Activated CD8-positive, alpha-beta memory T cell treated with anti-CD3 and anti-CD28 coated beads, Interleukin-2, amount 50 U/mL, for 1 hour (primary cell): ENCODE results near the gene CMC1.
"Not testable (repeated sequence)": the region's sequence is repeated elsewhere in the genome, so short reads cannot be mapped to it uniquely, and the experiment has no call there.

Experiments used
- DNase-seq: peaks from one replicate; pipeline ENCODE4 v3.0.0-alpha.2; 2020; ENCODE audit errors: extremely low read depth

The CMC1 gene

DNA sequence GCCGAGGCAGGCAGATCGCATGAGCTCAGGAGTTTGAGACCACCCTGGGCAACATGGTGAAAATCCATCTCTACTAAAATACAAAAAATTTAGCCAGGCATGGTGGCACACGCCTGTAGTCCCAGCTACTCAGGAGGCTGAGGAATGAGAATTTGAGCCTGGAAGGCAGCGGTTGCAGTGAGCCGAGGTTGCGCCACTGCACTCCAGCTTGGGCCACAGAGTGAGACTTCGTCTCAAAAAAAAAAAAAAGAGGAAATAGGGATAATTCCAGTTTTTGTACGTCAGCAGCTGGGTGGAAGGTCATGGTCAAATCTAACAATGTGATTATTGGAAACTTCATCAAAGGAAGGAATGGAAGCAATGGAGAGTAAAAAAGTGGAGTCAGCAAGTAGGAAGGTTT is 3.1 kb downstream of the CMC1 start:
- DNase-seq: no peak

DNA sequence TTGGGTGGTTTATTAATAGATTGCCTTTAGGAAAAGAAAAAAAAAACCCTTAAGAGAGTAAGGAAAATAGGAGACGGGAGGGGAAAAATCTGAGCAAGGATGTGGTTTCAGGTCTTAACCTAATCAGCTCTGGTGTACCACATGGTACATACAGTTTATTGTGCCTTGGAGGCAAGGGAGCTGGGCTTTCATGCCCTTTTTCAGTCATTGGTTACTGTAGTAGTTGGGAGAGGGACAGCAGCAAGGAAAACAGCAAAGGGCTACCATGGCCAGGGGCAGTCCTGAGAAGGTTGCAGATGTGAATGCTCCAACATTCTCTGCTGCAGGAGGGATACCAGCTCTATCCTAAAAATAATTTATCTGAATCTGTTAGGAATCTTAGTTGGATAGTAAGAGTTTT is 5.9 kb downstream of the CMC1 start:
- DNase-seq: no peak

DNA sequence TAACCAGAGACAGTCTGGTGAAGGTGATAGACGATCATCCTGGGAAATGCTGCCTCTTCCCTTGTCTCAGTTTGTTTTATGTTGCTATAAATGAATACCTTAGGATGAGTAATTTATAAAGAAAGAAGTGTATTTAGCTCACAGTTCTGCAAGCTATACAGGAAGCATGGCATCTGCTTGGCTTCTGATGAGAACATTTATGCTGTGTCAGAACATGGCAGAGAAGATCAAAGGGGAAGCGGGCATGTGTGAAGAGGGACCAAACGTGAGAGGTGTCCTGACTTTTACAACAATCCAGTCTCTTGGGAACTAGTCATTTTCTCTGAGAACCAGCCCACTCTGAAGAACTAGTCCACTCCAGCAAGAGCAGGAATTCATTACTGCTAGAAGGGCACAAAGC is 9.6 kb downstream of the CMC1 start:
- no peak for DNase-seq

DNA sequence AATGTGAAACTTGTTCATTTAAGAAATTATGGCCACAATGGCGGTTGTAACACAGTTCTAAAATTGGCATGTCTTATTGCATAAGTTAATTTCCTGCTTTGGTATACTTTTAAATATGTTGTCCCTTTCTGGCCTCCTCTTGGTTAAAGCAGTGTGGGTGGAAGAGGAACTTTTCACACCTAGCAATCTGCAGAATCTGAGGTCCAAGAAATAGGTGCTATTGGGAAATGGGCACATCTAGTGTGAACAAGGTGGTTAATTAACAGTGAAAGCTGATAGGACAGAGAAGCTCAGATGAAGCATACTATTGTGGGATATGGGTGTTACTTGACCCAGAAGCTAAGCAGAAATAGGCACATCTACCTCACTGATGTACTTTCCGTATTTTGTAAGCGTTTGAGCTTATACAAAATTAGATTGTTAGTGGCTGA is 10.6 kb downstream of the CMC1 start:
- no peak for DNase-seq

DNA sequence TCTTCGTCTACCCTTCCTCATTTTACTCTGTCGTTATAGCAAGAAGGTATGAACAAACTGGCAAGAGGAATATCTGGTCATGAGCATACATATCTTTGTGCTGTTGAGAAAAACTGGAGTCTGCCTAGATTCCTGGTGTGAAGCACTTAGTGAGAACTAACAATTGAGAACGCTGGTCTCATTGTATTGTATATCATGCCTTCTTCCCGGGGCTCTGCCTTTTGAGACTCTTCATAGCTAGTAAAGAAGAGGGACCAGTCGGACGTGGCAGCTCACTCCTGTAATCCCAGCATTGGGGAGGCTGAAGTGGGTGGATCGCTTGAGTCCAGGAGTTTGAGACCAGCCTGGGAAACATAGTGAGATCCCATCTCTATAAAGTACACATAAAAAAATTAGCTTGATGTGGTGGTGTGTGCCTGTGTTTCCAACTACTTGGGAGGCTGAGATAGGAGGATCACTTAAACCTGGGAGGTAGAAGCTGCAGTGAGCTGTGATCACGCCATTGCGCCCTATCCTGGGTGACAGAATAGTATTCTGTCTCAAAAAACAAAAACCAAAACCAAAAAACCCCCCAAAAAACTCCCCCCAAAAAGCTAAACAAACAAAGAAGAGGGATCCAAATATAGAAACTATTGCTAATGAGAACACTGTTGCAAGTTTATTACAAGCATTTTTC is 11.8 kb downstream of the CMC1 start:
- DNase-seq: no peak

DNA sequence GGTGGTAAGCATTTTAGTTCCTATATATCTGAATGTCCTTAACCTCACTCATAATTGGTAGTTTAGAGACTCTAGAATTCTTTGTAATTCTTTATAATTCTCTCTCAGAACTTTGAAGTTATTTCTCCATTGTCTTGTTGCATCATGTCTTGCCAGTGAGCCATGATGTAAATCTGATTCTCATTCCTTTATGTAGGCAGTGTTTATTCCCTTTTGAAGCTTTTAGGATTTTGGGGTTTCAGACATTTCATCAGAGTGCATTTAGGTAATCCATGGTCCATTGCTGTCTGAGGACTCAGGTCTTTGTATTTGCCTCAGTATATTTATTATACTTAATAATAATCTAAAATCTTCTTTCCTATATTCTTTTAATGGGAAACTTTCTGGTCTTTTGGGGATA is 20.6 kb downstream of the CMC1 start:
- no peak for DNase-seq

DNA sequence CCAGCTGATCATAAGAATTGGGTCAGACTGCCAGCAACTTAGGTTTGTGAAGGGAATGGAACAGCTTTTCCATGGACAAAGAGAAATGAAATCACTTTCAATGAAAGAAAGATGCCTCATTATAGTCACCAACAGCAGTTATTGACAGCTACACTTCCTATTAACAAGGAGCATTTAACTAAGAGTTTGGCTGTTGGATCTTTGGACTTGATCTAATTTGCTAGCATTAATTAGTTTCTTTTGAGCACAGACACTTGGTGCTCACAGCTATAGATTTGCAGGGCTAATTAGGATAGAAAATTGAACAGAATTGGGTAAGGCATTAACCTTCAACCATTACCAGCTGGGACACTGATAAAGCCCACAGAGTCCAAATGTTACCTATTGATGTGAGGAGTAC is 24.2 kb downstream of the CMC1 start:
- no peak for DNase-seq

DNA sequence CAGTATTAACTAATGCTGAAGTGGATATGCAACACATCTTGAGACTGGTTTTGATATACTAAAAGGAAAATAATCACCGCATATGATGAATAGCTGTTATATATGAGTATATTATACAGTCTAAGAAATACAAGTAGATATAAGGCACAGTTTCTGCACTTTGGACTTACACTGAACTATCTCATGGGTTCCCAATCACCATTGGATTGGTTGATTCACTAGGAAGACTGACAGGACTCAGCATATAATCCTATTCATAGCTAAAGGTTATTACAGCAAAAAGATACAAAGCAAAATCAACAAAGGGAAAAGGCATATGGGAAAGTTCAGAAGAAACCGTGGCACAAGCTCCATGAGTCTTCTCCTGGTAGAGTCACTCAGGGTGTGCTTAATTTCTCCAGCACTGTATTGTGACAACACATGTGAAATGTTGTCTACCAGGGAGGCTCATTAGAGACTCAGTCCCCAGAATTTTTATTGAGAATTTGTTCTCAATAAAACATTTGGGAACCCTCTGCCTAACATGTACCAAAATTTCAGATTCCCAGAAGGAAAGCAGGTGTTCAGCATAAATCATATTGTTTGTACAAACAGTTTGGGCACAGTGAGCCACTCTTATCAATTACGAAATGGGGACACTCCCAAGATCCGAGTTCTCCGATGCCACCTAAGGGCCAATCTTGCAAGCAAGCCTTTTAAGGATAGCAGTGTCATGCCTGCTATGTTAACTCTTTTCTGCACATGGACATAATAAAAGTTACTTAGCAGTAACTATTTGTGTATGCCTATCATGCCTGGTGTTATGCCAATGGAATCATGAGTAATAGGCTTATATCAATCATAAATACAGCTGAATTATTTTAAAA is 26.8 kb downstream of the CMC1 start:
- no peak for DNase-seq

DNA sequence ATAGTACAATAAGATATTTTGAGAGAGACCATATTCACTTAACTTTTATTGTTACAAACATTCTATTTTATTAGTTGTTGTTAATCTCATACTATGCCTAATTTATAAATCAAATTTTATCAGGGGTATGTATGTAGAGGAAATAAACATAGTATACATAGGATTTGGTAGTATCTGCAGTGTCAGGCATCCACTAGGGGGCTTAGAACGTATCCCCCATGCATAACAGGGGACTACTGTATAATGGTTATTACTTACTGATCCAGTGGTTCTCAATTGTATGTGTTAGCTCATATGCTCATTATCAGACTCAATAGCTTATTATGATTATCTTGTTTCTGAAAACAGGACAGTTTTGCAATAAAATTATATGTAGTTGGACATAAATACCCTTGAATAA is 27.6 kb downstream of the CMC1 start:
- DNase-seq: no peak

DNA sequence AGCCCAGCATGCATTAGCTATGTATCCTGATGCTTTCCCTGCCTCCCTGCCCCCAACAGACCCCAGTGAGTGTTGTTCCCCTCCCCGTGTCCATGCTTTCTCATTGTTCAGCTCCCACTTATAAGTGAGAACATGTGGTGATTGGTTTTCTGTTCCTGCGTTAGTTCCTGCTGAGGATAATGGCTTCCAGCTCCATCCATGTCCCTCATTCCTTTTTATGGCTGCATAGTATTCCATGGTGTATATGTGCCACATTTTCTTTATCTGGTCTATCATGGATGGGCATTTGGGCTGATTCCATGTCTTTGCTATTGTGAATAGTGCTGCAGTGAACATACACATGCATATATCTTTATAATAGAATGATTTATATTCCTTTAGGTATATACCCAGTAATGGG is 28.5 kb downstream of the CMC1 start:
- not testable (repeated sequence) for DNase-seq

DNA sequence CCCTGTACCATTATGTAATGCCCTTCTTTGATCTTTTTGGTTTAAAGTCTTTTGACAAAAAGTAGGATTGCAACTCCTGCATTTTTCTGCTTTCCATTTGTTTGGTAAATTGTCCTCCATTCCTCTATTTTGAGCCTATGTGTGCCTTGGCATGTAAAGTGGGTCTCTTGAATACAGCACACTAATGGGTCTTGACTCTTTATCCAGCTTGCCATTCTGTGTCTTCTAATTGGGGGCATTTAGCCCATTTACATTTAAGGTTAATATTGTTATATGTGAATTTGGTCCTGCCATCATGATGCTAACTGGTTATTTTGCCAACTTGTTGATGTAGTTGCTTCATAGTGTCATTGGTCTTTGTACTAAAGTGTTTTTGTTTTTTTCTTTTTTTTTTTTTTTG is 32.4 kb downstream of the CMC1 start:
- no peak for DNase-seq

DNA sequence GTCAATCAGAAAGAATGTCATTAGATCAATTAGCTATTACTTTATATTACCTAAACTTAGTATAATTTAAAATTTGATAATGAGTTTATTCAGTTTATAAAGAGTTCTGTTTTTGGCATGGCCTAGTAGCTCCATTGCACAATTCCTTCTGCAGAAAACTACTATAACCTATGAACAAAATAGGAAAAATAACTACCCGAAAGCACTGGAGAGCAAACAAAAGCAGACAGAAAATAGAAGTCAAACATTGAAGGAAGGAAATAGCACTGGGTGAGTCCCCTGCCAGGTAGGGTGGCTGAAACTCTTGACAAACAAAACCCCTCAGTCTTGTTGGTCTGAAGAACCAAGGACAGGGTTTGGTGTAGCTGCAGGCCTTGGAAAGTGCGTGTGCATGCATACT is 37.5 kb downstream of the CMC1 start:
- DNase-seq: no peak

DNA sequence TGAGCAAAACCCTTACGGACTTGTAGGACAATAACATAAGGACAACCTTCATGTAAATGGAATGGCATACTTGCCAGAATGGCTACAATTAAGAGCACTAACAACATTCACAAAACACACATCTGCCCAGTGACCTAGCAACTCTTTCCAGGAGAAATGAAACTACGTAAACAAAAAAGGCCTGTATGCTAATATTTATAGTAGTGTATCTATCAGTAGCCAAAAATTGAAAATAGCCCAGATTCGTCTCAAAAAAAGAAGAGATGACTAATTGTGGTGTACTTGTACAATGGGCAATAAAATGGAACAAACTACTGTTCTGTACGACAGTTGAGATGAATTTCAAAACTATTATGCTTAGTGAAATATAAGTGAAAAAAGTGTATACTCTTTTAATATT is 38.4 kb downstream of the CMC1 start:
- no peak for DNase-seq

DNA sequence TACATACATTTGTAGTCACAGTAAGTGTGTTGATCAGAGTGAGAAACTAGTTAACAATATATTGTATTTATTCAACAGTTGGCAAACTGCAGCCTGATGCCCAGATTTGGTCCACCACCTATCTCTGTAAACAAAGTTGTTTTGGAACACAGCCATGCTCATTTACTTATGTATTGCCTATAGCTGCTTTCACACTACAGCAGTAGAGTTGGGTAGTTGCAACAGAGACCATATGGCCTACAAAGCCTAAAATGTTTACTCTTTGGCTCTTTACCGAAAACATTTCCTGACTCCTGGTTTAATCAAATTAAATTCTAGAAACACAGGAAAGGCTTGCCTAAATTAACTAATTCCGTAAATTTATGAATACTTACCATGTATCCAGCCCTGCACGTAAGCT is 39.4 kb downstream of the CMC1 start:
- no peak for DNase-seq

DNA sequence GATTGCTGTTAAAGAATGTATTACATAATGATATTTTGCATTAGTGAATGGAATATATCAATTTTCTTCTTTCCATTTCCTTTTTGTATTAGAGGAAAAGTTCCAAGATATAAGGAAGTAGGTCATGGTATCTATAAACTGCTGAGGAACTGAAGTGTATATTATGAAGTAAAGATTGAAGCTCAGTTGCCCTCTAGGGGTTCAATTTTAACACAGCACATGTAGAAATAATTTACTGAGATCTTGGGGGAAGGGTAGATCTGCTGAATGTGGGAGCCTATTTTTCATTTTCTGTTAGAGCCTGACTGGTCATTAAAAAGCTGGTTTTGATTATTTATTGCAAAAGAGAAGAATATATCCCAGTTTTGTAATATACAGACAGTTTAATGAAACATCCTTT is 45.2 kb downstream of the CMC1 start:
- no peak for DNase-seq

DNA sequence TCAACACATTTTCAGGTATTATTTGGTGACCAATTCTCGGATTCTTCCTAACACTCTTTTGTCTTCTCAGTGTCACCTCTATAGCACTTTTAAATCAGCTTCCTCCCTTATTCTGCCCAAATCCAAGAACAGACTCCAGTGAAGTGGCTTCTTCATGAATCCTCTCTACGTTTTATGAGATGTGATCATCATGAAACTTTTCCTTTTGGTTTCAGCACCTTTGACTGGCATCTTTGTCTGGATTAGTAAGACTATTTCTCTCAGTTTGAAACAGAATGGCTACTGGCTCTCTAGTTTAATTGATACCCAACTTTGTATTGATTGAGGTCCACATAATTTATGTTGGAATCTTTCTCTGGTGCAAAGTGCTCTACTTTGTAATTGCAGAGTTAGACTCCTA is 45.6 kb downstream of the CMC1 start:
- DNase-seq: no peak

DNA sequence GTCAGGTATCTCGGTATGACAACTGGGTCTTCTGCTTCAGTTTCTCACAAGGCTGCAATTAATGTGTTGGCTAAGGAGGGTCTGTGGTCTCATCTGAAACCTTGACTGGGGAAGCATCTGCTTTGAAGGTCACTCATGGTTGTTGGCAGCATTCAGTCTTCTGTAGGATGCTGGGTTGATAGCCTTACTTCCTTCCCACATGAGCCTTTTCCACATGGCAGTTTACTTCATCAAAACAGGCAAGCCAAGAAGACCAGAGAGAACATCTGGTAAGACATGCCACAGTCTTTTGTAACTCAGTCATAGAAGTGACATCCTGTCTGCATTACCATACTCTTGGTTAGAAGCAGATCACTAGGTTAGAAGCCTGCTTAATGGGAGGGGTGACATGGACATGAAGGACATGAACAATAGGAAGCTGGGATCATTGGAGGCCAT is 49.5 kb downstream of the CMC1 start:
- no peak for DNase-seq

DNA sequence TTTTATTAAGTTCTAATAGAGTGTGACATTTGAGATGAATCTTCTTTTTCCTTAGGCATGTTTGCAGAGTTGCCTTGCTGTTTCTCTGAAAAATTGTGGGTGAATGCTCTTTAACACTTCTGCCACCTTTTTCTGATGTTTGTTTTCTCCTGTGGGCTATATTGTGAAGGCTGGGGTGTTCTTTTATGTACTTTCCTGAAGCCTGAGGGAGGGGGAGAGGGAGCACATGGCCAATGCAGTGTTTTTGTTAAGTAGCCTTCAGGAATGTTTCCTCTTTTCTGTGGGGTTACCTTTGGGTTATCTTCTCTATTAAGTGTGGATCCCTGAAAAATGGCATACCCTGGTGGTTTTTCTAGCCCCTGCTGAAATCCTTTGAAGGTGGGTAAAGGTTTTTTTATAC is 50.2 kb downstream of the CMC1 start:
- no peak for DNase-seq

DNA sequence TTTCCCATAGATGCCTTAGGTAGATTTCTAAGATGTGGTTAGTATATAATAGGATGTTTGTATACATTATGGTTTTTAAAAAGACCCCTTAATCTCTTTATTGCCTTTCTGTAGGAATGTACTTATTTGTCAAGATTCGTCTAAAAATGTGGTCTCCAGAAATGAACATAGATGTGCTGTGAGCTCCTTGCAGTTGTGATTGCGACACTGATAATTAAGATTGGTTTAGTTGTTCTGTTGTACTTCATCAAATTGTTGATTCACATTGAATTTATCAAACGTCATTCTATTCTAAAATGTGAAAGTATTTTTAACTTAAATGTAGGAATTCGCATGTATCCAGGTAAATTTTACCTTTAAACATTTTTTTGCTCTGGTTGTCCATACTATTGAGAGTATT is 51.2 kb downstream of the CMC1 start:
- DNase-seq: no peak

DNA sequence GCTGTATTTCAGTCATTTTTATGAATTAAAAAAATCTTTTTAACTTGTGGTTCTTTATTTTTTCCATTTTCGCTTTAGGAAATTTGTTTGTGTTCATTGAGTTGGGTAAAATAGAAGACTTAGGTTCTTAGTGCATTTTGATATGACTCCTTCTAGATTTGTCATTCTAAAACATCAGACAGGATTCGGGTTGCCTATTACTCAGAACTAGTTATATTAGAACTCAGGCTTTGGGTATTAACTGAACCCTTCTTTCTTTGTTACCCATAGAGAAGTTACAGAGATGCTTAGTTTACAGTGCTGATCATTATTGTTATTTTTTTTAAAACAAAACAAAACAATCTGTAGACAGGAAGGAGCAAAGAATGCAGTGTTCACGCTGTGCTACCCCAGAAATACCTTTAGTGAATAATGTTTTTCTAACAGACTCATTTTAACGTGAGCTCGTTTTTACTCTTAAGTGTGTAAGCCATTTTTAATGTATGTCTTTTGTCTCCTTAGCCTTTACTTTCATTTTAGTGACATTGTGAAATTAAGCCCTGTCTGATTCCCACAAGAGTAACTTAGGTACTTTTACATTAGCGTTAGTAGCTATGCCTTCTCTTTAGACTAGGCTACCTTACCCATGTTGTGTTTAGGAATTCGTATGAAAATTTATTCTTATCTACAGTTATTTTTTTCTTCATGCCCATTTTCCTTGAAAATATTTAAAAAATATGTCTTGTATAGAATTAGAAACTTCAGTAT is 53.4 kb downstream of the CMC1 start:
- no peak for DNase-seq

DNA sequence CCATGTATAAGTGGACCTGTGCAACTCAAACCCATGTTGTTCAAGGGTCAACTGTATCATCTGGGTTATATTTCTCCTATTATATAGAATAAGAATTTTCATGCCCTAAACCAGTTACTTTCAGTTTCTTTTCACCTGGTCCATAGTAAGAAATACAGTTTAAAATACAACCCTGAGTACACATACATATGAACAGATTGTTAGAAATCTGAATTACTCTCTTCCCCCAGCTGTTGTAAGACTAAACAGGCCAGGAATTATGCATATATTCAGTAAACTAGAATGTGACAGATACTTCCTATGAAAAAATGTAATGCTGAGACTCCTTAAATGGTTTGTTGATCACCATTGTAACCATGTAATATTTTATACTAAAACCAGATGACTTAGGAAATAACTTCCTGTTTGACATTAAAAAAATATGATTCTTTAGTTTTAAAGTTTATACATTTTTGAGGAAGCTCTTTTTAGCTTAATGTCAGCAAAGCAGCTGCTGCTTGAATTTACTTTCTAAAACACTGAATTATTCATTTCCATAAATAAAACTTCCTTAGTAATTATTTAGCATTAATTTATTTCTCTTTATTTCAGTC is 54.6 kb downstream of the CMC1 start:
- DNase-seq: no peak

DNA sequence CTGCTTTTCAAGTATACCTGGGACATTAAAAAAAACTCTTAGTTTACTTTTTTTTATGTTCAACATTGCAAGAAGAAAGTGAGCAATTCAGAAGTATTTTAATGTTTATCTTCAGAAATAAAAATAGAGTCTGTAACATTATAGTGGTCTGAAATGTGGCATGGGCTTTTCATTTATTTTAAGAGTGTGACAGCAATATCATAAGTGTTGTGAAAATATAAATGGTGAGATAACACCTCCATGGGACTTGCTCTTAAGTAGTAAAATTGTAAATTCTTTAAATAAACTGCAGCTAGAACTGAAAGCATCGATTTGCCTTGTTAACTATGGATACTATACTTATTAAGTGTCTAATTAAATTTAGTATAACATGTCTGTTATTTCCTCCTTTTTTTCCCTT is 58.3 kb downstream of the CMC1 start:
- DNase-seq: no peak
